Large intestine (tissue), 3 donors: Measurements from ENCODE around the gene DSC3. TPM values are rescaled to one million over a fixed set of nuclear protein-coding genes. Genes with fewer than 3 reads are reported as not detected.
"Not testable (repeated sequence)": the region's sequence is repeated elsewhere in the genome, so short reads cannot be mapped to it uniquely, and the experiment has no call there.

ENCODE experiments used
- DNase-seq, 2 donors: peaks; one replicate each; pipeline versions ENCODE4 v3.0.0 to v3.0.0-alpha.2; 2013
- H3K27ac ChIP-seq: one replicate; pipeline ENCODE4 v1.5.1; 2013; ENCODE audit warnings: low read length
- H3K27me3 ChIP-seq: 2 replicates; pipeline ENCODE4 v1.6.1; 2013; ENCODE audit warnings: low read length; ENCODE audit not compliant: control insufficient read depth, insufficient read depth
- H3K36me3 ChIP-seq: 2 replicates; pipeline ENCODE4 v1.6.1; 2013; ENCODE audit warnings: low read length; ENCODE audit not compliant: control insufficient read depth, insufficient read depth
- H3K4me1 ChIP-seq: one replicate; pipeline ENCODE4 v1.6.1; 2013; ENCODE audit warnings: low read length; ENCODE audit not compliant: control insufficient read depth, insufficient read depth
- H3K4me3 ChIP-seq: one replicate; pipeline ENCODE4 v1.5.1; 2013; ENCODE audit warnings: low read length
- H3K9me3 ChIP-seq: one replicate; pipeline ENCODE4 v1.6.1; 2013; ENCODE audit warnings: mild to moderate bottlenecking, low read depth, low read length, moderate library complexity; ENCODE audit not compliant: control insufficient read depth
- WGBS: methylation state at CpG from one replicate; pipeline ENCODE4 v1.1.5; 2013; ENCODE audit warnings: low lambda C conversion rate; ENCODE audit not compliant: insufficient coverage; 5-methylcytosine and 5-hydroxymethylcytosine counted together
- polyA plus RNA-seq: library from polyadenylated mRNA; unstranded; fragments of 120-200 nt; gene quantifications from one replicate; pipeline ENCODE4 v1.2.1, GENCODE V29; 2013

The DSC3 gene
- polyA plus RNA-seq, 1 donor, result 3.4 TPM

DNA sequence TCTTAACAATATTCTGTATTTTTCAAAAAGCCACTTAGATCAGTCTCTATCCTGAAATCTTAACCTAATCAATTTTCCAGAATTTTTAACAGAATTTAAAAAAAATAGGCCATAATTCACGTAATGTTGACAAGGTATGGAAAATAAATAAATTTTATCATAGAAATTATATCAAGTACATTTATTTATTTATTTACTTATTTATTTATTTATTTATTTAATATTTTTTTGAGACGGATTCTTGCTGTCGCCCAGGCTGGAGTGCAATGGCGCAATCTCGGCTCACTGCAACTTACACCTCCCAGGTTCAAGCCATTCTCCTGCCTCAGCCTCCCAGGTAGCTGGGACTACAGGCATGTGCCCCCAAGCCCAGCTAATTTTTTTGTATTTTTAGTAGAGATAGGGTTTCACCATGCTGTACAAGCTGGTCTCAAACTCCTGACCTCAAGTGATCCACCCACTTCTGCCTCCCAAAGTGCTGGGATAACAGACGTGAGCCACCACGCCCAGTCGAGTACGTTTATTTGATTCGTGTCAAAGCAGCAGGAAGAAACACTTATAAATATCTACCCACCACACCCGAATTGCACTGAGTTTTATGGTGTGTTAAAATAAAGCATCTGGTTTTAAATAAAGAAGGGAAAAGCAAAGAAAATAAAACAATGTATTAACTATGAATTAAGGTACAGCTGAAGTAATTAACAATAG, 60.1 kb downstream of the DSC3 start:
- Histone ChIP-seq H3K4me1 (no peaks in the 10 kb centered on the region), H3K27ac (no peak overlapping the region), H3K27me3 (no peaks in the 10 kb centered on the region), H3K9me3 (no peaks in the 10 kb centered on the region), H3K4me3 (no peak overlapping the region), H3K36me3 (no peaks in the 10 kb centered on the region)
- no peak for DNase-seq
- 70% methylated on average over 6 of the region's 11 CpGs for WGBS

DNA sequence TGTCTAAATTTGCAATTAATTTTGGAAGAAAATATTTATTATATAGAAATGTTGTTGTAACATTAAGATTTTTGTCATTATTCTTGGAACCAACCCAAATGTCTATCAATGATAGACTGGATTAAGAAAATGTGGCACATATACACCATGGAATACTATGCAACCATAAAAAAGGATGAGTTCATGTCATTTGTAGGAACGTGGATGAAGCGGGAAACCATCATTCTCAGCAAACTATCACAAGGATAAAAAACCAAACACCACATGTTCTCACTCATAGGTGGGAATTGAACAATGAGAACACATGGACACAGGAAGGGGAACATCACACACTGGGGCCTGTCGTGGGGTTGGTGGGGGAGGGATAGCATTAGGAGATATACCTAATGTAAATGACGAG, 64.5 kb downstream of the DSC3 start:
- not testable (repeated sequence) for H3K36me3 ChIP-seq, H3K9me3 ChIP-seq, DNase-seq, H3K4me1 ChIP-seq, H3K27me3 ChIP-seq, H3K4me3 ChIP-seq, H3K27ac ChIP-seq
- no CpG with 5 or more reads among the region's 4 CpGs for WGBS

DNA sequence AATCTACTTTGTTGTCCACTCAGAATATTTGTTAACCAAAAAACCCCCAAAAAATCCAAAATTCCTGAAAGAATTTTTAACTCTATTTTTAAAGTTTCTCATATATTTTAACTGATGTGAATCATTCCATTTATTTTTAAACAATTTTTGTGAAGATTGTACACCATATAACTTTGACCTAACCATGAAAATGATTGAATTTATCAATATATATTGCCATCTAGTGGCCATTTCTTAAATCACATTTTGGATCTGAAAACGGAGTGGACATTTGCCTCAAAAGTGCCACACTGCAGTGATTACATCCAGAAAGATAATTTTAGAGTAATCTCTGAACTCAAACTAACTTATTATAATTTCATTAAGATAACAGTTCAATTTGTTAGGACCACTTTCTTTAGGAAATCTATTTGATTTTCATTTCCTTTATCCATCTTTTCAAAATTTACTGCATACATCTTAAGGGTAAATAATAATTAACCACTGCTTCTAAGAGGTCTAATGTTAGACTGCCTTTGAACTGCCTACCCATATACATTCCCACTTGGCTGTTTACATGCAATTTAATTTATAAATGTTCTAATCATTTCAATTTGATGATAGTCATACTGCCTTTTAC, 71.1 kb downstream of the DSC3 start:
- WGBS, result 0% methylated on average over 1 of the region's 1 CpG
- Histone ChIP-seq H3K4me1 (no peaks in the 10 kb centered on the region), H3K27me3 (no peaks in the 10 kb centered on the region), H3K4me3 (no peak overlapping the region), H3K9me3 (no peaks in the 10 kb centered on the region), H3K27ac (no peak overlapping the region), H3K36me3 (no peaks in the 10 kb centered on the region)
- DNase-seq, result peak in 1 of 2 donors; percentile 16

DNA sequence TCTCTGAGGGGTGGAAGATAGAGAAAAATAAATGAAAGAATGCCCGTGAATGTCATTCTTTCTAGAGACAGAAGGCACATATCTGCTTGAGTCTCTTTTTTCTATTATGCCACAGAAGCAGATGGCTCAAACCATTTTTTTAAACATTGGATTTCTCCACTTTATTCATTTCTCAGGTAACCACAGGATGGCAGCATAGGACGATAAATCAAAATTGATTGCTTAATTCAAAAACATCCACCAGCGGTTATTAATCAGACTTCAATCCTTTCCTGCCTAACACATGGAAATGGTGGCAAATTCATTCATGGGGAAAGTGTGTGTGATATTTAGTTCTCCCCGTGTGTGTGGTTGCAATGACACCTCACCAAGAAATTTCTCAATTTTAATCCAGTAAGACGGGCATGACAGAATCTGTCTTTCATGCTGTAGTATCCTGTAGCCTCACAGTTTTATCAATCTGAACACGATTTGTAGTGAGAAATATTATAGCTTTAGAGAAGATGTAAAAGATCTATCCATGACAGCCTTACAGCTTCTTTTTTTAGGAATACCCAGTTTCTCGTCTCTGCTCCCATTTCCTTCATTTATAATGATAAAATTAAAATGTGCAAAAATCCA, 72.2 kb downstream of the DSC3 start:
- H3K9me3 ChIP-seq, result no peaks in the 10 kb centered on the region
- peak; percentile 17 to 52 for DNase-seq
- WGBS, result 44% methylated on average over 5 of the region's 7 CpGs
- H3K27ac ChIP-seq, result no peak overlapping the region
- H3K4me3 ChIP-seq, result no peak overlapping the region
- H3K27me3 ChIP-seq, result no peaks in the 10 kb centered on the region
- no peaks in the 10 kb centered on the region for H3K4me1 ChIP-seq
- H3K36me3 ChIP-seq, result no peaks in the 10 kb centered on the region

DNA sequence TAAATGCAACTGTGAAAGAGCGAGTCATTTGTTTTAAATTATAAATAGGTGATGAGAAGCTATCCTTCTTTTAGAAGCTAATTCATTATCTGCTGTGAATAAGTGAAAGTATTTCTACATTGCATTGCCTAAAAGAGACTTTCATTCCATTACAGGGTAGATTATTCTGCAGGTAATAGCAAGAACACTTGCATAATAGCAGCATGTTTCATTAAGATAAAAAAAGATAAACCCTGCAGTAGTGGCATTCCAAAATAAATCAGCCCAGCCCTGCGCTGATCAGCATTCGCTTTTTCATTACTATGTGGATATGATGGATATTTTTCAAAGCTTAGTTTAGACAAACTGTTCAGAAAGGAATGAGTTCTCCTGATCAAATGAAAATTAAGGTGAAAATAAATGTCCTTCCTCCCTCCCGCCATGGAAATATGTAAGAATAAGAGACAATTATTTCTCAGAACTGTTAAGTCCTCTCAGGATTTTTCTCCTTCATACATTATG, 72.8 kb downstream of the DSC3 start:
- H3K9me3 ChIP-seq, result no peaks in the 10 kb centered on the region
- no peaks in the 10 kb centered on the region for H3K36me3 ChIP-seq
- DNase-seq, result no peak
- H3K4me3 ChIP-seq, result no peak overlapping the region
- no peaks in the 10 kb centered on the region for H3K27me3 ChIP-seq
- no peaks in the 10 kb centered on the region for H3K4me1 ChIP-seq
- H3K27ac ChIP-seq, result no peak overlapping the region
- no CpG with 5 or more reads among the region's 4 CpGs for WGBS

DNA sequence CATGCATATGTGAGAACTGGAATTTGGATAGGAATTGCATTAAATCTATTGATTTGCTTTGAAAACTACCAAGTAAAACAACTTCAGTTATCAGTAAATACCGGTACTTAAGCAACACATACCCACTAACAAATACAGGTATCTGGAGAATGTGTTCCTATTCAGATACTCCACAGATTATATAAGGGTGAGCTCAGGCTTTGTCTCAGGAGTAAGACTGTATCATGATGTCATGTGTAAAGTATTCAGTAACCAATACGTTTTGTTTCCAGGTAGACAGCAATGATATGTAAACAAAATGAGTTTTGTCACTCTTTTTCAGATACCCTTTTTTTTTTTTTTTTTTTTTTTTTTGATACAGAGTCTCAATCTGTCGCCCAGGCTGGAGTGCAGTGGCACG, 74.8 kb downstream of the DSC3 start:
- peak in 1 of 2 donors; percentile 3 for DNase-seq
- no peaks in the 10 kb centered on the region for H3K27me3 ChIP-seq
- H3K27ac ChIP-seq, result no peak overlapping the region
- no peak overlapping the region for H3K4me3 ChIP-seq
- no peaks in the 10 kb centered on the region for H3K36me3 ChIP-seq
- no CpG with 5 or more reads among the region's 4 CpGs for WGBS
- no peaks in the 10 kb centered on the region for H3K9me3 ChIP-seq
- no peaks in the 10 kb centered on the region for H3K4me1 ChIP-seq

DNA sequence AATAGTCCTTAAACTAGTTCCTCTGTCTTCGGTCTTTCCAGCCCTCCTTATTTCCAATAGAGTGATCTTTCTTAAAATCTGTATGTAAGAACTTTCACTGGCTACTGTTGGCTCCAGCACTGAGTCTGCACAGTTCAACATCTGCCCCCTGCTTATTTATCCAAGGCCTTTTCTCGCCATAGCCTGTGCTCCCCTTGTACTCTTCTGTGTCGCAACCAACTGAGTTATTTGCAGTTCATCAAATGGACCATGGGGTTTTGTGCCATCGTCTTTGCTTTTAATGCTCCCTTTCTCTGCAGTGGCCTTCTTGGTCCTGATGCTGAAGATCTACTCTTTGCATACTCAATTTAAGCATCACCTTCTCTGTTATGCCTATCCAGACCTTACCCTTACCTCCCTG, 77.3 kb downstream of the DSC3 start:
- Histone ChIP-seq H3K4me3 (no peak overlapping the region), H3K4me1 (no peaks in the 10 kb centered on the region), H3K9me3 (no peaks in the 10 kb centered on the region), H3K27me3 (no peaks in the 10 kb centered on the region), H3K27ac (no peak overlapping the region), H3K36me3 (no peaks in the 10 kb centered on the region)
- no peak for DNase-seq
- WGBS, result 80% methylated on average over 1 of the region's 4 CpGs

DNA sequence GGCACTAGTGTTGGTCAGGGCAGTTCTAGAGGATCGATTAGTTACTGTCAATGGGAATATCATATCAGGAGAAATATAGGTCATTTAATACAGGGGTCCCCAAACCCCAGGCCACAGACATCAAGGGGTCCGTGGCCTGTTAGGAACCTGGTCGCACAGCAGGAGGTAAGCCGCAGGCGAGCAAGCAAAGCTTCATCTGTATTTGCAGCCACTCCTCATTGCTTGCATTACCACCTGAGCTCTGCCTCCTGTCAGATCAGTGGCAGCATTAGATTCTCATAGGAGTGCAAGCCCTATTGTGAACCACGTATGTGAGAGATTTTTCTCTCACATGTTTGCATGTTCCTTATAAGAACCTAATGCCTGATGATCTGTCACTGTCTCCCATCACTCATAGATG, 81.9 kb downstream of the DSC3 start:
- DNase-seq, result no peak
- no CpG with 5 or more reads among the region's 6 CpGs for WGBS
- Histone ChIP-seq H3K4me1 (no peaks in the 10 kb centered on the region), H3K36me3 (no peaks in the 10 kb centered on the region), H3K27ac (no peak overlapping the region), H3K4me3 (no peak overlapping the region), H3K9me3 (no peaks in the 10 kb centered on the region), H3K27me3 (peaks cover 3% of the 10 kb centered on the region)

DNA sequence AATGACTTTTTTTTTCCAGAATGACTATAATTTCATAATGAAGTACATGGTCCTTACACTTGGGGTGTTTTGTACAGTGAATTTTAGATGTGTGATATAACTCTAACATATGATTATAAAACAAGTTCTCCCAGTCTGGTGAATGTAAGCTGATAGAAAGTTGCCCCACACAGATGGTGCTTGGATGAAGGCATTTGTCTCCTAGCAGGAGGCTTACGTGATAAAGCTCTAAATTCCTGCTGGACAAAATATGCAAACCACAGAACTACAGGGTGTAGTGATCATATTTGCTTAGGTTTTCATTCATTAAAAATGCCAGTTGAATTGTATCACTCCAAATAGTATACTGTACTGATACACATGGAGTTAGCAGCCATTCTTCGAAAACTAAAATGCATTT, 85.5 kb downstream of the DSC3 start:
- Histone ChIP-seq H3K27me3 (peaks cover 3% of the 10 kb centered on the region), H3K9me3 (no peaks in the 10 kb centered on the region), H3K36me3 (no peaks in the 10 kb centered on the region), H3K27ac (no peak overlapping the region), H3K4me1 (no peaks in the 10 kb centered on the region), H3K4me3 (no peak overlapping the region)
- 100% methylated on average over 2 of the region's 2 CpGs for WGBS
- DNase-seq, result no peak

DNA sequence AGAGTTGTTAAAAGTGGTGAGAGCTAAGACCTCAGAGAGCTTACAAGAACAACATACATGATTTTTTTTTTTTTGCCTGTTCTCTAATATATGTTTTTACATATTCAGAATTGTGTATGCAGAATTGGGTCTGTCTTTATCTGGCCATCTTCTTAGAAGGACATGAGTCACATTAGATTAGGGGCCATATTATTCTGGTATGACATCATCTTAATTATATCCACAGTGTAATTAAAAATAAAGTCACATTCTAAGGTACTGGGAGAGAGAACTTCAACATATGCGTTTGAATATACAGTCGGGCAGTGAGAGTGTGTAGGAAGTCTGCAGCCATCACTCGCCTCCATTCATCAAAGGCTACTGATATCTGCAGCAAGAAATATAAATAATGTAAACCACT, 88.3 kb downstream of the DSC3 start:
- H3K9me3 ChIP-seq, result no peaks in the 10 kb centered on the region
- no peak overlapping the region for H3K27ac ChIP-seq
- H3K27me3 ChIP-seq, result peaks cover 3% of the 10 kb centered on the region
- H3K36me3 ChIP-seq, result no peaks in the 10 kb centered on the region
- DNase-seq, result no peak
- 83% methylated on average over 2 of the region's 3 CpGs for WGBS
- no peak overlapping the region for H3K4me3 ChIP-seq
- H3K4me1 ChIP-seq, result no peaks in the 10 kb centered on the region
